ENCODE results near the gene WWOX.

DNA sequence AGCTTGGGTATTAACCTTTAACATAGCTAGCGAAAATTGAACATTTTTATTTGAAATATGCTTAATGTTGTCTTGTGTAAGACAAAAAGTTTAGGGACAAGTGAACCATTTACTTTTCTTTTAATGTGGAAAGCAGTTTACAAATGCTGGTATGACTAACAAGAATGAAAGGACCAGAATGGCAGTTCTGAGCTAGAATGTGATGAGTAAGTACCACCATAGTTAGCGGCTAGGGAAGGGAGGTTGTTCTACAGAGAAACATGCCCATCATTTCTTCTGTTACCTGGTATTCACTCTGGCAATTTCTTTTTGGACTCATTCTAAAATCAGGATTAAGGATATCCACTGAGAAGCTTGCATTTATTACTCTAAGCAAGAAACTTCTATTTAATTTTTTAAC lies 121.1 kb downstream of the WWOX start:
- TF ChIP-seq, protein P1, sequence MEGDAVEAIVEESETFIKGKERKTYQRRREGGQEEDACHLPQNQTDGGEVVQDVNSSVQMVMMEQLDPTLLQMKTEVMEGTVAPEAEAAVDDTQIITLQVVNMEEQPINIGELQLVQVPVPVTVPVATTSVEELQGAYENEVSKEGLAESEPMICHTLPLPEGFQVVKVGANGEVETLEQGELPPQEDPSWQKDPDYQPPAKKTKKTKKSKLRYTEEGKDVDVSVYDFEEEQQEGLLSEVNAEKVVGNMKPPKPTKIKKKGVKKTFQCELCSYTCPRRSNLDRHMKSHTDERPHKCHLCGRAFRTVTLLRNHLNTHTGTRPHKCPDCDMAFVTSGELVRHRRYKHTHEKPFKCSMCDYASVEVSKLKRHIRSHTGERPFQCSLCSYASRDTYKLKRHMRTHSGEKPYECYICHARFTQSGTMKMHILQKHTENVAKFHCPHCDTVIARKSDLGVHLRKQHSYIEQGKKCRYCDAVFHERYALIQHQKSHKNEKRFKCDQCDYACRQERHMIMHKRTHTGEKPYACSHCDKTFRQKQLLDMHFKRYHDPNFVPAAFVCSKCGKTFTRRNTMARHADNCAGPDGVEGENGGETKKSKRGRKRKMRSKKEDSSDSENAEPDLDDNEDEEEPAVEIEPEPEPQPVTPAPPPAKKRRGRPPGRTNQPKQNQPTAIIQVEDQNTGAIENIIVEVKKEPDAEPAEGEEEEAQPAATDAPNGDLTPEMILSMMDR (IDR thresholded peaks at IDR 0.05; ENCODE audit: insufficient read depth, low read depth, low read length) = no peak
- no peak for TF ChIP-seq EZH2 (IDR thresholded peaks at IDR 0.05; ENCODE audit: insufficient read depth, low read length)
